ENCODE measurements around the gene ANKFN1.
"Not testable (repeated sequence)": the region's sequence is repeated elsewhere in the genome, so short reads cannot be mapped to it uniquely, and the experiment has no call there.

Gene ANKFN1

GRCh38 chr17:56393156-56393555, 239.9 kb downstream of the ANKFN1 start:
- no peak for TF ChIP-seq CTCF (IDR thresholded peaks at IDR 0.05; ENCODE audit: control insufficient read depth, insufficient read depth, low read depth, low read length, missing control alignments)
- no peak for DNase-seq (ENCODE audit: low read depth)
- no peak overlapping the region for H3K4me3 ChIP-seq (ENCODE audit: control insufficient read depth, low read depth, low read length)

- no peak for DNase-seq (ENCODE audit: low read depth)
- no peak overlapping the region for H3K4me3 ChIP-seq (ENCODE audit: control insufficient read depth, low read depth, low read length)
- TF ChIP-seq CTCF (IDR thresholded peaks at IDR 0.05; ENCODE audit: control insufficient read depth, insufficient read depth, low read depth, low read length, missing control alignments) = no peak
Observed at GRCh38 chr17:56395787-56396186, 242.5 kb downstream of the ANKFN1 start.

GRCh38 chr17:56407086-56407485, 253.8 kb downstream of the ANKFN1 start:
- TF ChIP-seq CTCF (IDR thresholded peaks at IDR 0.05; ENCODE audit: control insufficient read depth, insufficient read depth, low read depth, low read length, missing control alignments) = no peak
- DNase-seq (ENCODE audit: low read depth) = no peak
- H3K4me3 ChIP-seq (ENCODE audit: control insufficient read depth, low read depth, low read length) = no peak overlapping the region

DNA sequence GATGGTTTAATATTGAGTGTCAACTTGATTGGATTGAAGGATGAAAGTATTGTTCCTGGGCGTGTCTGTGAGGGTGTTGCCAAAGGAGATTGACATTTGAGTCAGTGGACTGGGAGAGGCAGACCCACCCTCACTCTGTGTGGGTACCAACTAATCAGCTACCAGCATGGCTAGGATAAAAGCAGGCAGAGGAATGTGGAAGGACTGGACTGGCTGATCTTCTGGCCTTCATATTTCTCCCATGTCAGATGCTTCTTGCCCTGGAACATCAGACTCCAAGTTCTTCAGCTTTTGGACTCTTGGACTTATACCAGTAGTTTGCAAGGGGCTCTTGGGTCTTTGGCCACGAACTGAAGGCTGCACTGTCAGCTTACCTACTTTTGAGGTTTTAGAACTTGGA, 259.1 kb downstream of the ANKFN1 start:
- not testable (repeated sequence) for H3K4me3 ChIP-seq (ENCODE audit: control insufficient read depth, low read depth, low read length); DNase-seq (ENCODE audit: low read depth)

GRCh38 chr17:56416682-56417351, 263.5 kb downstream of the ANKFN1 start:
- no peak for TF ChIP-seq CTCF (IDR thresholded peaks at IDR 0.05; ENCODE audit: control insufficient read depth, insufficient read depth, low read depth, low read length, missing control alignments)
- DNase-seq (ENCODE audit: low read depth) = no peak

GRCh38 chr17:56424005-56424404, 270.7 kb downstream of the ANKFN1 start:
- TF ChIP-seq CTCF (IDR thresholded peaks at IDR 0.05; ENCODE audit: control insufficient read depth, insufficient read depth, low read depth, low read length, missing control alignments) = no peak
- no peak overlapping the region for H3K4me3 ChIP-seq (ENCODE audit: control insufficient read depth, low read depth, low read length)
- DNase-seq (ENCODE audit: low read depth) = no peak

More at GRCh38 chr17:56416682-56417351, 263.5 kb downstream of the ANKFN1 start:
- H3K4me3 ChIP-seq (ENCODE audit: control insufficient read depth, low read depth, low read length) = no peak overlapping the region

DNA sequence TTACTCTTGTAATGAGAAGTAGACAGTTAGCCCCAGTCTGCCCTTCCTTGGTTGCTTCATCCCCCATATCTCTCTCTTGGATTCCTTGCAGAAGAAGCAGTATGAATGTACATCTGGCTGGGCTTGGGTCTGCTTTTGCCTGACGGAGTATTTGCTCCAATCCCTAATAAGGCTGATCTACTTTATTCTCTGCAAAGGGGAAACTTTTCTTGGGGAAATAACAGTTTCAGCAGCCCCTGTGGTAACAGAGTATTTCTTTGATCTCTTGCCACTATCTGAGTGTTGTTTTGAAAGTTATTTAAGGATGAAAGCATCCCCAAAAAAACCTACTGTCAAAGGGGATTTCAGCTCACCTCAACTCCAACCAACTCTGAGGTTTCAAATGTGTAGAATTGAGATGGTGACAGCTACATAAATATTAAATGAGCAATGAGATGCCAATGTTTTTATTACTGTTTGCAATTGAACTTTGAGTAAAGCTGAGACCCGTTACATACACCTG, 271.3 kb downstream of the ANKFN1 start:
- no peak for DNase-seq (ENCODE audit: low read depth)
- no peak for TF ChIP-seq CTCF (IDR thresholded peaks at IDR 0.05; ENCODE audit: control insufficient read depth, insufficient read depth, low read depth, low read length, missing control alignments)
- no peak overlapping the region for H3K4me3 ChIP-seq (ENCODE audit: control insufficient read depth, low read depth, low read length)
